H1 (cell line): ENCODE results near the gene DIPK2A. TPM values are rescaled to one million over a fixed set of nuclear protein-coding genes. Genes with fewer than 3 reads are reported as not detected.
A peak's percentile ranks its signal among the peaks of the same experiment; 100 is the strongest.

Experiments used
- CREB1 ChIP-seq: IDR thresholded peaks from 2 replicates; pipeline ENCODE4 v1.6.1; 2012; ENCODE audit warnings: inconsistent platforms
- GABPA ChIP-seq: IDR thresholded peaks from 2 replicates; pipeline ENCODE4 v1.6.1; 2011; ENCODE audit warnings: mild to moderate bottlenecking, low read length, moderate library complexity, borderline replicate concordance; ENCODE audit not compliant: insufficient read depth
- PHF8 ChIP-seq: fragments of 200-600 bp; sonication (generic); conservative IDR thresholded peaks from 2 replicates; pipeline ENCODE4 v1.7.1; 2012; ENCODE audit warnings: low read depth, mild to moderate bottlenecking, inconsistent platforms, low read length, moderate library complexity
- RBBP5 ChIP-seq: IDR thresholded peaks from 2 replicates; pipeline ENCODE4 v1.7.1; 2012; ENCODE audit warnings: low read depth, mild to moderate bottlenecking, inconsistent platforms, low read length, moderate library complexity, borderline replicate concordance
- RNF2 ChIP-seq: fragments of 200-900, 300-1000 bp; sonication (generic); IDR thresholded peaks from 2 replicates; pipeline ENCODE4 v1.7.1; 2016; ENCODE audit warnings: borderline replicate concordance, low read depth, mild to moderate bottlenecking, antibody characterized with exemption, low read length; ENCODE audit not compliant: poor library complexity, severe bottlenecking; ENCODE audit errors: missing control alignments
- SIN3A ChIP-seq, 2 experiments: IDR thresholded peaks in 1 of 2; conservative IDR thresholded peaks in 1 of 2; 2 replicates each; pipeline ENCODE4 v1.6.1; 2011 to 2012; ENCODE audit warnings: low read length in 2 of 2, improper control_type of control experiment in 1 of 2, low read depth in 1 of 2, mild to moderate bottlenecking in 1 of 2
- SP1 ChIP-seq: IDR thresholded peaks from 2 replicates; pipeline ENCODE4 v1.6.1; 2011; ENCODE audit warnings: low read depth, low read length
- TBP ChIP-seq: IDR thresholded peaks from 2 replicates; pipeline ENCODE4 v1.6.1; 2011; ENCODE audit warnings: low read depth, low read length, improper control_type of control experiment
- polyA plus RNA-seq, 7 experiments: library from polyadenylated mRNA; depleted of rRNA in 3 of 7; stranded (reverse) in 5 of 7; unstranded in 2 of 7; fragments of >200 nt in 5 of 7; fragments of 200-250 nt in 2 of 7; gene quantifications; 1 replicate in 5 of 7; 2 replicates in 1 of 7; 4 replicates in 1 of 7; pipeline versions ENCODE4 v1.2.1 to v1.2.3, GENCODE V29; 2011 to 2013; ENCODE audit warnings: missing spikeins in 2 of 7, mixed read lengths in 2 of 7
- total RNA-seq: library from RNA; stranded (reverse); fragmentation: NEBNext Ultra II Directional; extraction: Animal tissue kit (Norgen Biotek cat#: 25700); gene quantifications from 2 replicates; pipeline ENCODE4 v1.2.1, GENCODE V29; 2021

DIPK2A gene
- total and polyA plus RNA-seq, 2 of the 8 experiments (the other 6 are each of a cell fraction or from before 2014, with no cell fraction given), result 18.4 to 28.7 TPM

DNA sequence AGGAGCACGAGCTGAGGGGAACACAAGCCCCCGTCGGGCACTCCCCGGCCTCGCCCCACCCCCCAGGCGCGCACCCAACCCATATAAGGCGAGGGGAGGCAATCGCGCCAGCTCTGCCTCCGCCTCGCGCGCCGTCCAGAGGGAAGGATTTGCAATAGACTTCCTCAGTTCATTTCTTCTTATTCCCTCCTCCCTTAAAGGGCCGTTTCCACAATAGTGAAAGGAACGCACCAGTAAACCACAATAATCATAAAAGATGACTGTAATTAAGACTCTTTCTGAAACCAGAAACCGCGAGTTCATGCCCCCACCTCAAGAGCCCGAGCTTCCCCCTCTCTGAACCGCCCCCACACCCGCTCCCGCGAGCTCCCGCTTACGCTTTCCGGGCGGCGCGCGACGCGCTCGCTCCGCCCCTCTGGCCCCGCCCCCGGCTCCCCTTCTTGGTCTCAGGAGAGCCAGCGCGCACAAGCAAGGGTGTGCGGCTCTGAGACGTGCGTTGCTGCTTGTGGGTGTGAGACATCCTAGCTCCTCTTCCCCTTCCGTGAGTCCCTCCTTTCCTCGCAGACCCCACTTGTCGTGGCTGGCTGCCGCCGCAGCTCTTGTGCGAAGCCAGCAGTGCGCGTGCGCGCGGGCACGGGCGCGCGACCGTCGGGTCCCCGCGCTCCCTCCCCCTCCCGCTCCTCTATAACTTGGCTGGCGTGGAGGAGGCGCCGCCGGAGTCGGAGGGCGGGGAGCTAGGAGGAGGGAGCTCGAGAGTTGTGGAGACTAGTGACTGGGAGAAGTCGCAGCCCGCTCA is at the start of gene DIPK2A (continued):
- TF ChIP-seq PHF8 (peak; percentile 87), RBBP5 (peak; percentile 99), RNF2 (no peak), CREB1 (no peak), SP1 (peak; percentile 24; the same call in 1 of the 2 replicates), TBP (peak; percentile 84), SIN3A (conservative IDR thresholded peaks at IDR 0.05 in 1 of 2, IDR thresholded peaks at IDR 0.05 in 1 of 2; ENCODE audit: low read depth in 1 of 2, low read length in 2 of 2) (peak; percentile 14 to 81; a peak in 2 of 4 replicates), GABPA (no peak)
